IMR-90 (cell line): ENCODE results near the gene FRMPD4. TPM values are rescaled to one million over a fixed set of nuclear protein-coding genes. Genes with fewer than 3 reads are reported as not detected.

Experiments
- ATAC-seq: fragments of 200-7000 bp; cut with Tn5 transposase; 2 replicates; pipeline ENCODE4 v1.9.1; 2020; ENCODE audit warnings: low read depth, mild to moderate bottlenecking, moderate library complexity
- BruUV-seq: library from RNA; stranded (reverse); fragments of 400-500 nt; replicated peaks from 2 replicates; lab custom pipeline; 2021; lab: Mats Ljungman, UMichigan
- CTCF ChIA-PET: fragments of 300-600 bp; formaldehyde crosslinking; extraction: SDS; loops from one replicate; lab custom pipeline; 2021; ENCODE audit warnings: antibody characterized with exemption; lab: Yijun Ruan, JAX
- POLR2A ChIA-PET: fragments of 300-600 bp; sonication (Branson Sonifier 250); formaldehyde crosslinking; loops from one replicate; lab custom pipeline; 2022; ENCODE audit warnings: antibody characterized with exemption; ENCODE audit not compliant: unreplicated experiment; lab: Charles Lee
- DNase-seq: peaks from one replicate; pipeline ENCODE4 v3.0.0; 2013
- H2AFZ ChIP-seq: replicated peaks from 2 replicates; pipeline ENCODE3; 2013; ENCODE audit warnings: low read length, mild to moderate bottlenecking; ENCODE audit not compliant: poor library complexity
- H2AK5ac ChIP-seq: 2 replicates; pipeline ENCODE4 v1.6.1; 2013; ENCODE audit warnings: low read depth, low read length, inconsistent platforms
- H2AK9ac ChIP-seq: replicated peaks from 2 replicates; pipeline ENCODE3; 2013; ENCODE audit warnings: mild to moderate bottlenecking, low read depth, low read length, moderate library complexity; ENCODE audit not compliant: poor library complexity
- H2BK120ac ChIP-seq: 2 replicates; pipeline ENCODE4 v1.6.1; 2013; ENCODE audit warnings: low read depth, low read length, inconsistent platforms
- H2BK15ac ChIP-seq: 3 replicates; pipeline ENCODE4 v1.6.1; 2013; ENCODE audit warnings: low read depth, low read length, inconsistent platforms
- H2BK20ac ChIP-seq: 2 replicates; pipeline ENCODE4 v1.6.1; 2013; ENCODE audit warnings: low read depth, mild to moderate bottlenecking, inconsistent platforms, low read length, moderate library complexity
- H2BK5ac ChIP-seq: 2 replicates; pipeline ENCODE4 v1.6.1; 2013; ENCODE audit warnings: mild to moderate bottlenecking, low read depth, low read length, inconsistent platforms; ENCODE audit not compliant: poor library complexity, severe bottlenecking
- H3K14ac ChIP-seq: replicated peaks from 2 replicates; pipeline ENCODE4 v1.6.1; 2013; ENCODE audit warnings: low read depth, low read length, inconsistent platforms
- H3K18ac ChIP-seq: 2 replicates; pipeline ENCODE4 v1.6.1; 2013; ENCODE audit warnings: low read depth, low read length, control low read depth
- H3K23ac ChIP-seq: 2 replicates; pipeline ENCODE4 v1.6.1; 2013; ENCODE audit warnings: low read depth, low read length, inconsistent platforms
- H3K27ac ChIP-seq: 2 replicates; pipeline ENCODE4 v1.5.1; 2013; ENCODE audit warnings: mild to moderate bottlenecking, control low read depth, low read length; ENCODE audit not compliant: insufficient read depth
- H3K27me3 ChIP-seq: 2 replicates; pipeline ENCODE4 v1.6.1; 2013; ENCODE audit warnings: low read length; ENCODE audit not compliant: control insufficient read depth, insufficient read depth
- H3K36me3 ChIP-seq: 2 replicates; pipeline ENCODE4 v1.6.1; 2013; ENCODE audit warnings: low read length, mixed read lengths; ENCODE audit not compliant: control insufficient read depth, insufficient read depth
- H3K4ac ChIP-seq: 2 replicates; pipeline ENCODE4 v1.6.1; 2013; ENCODE audit warnings: low read depth, low read length, inconsistent platforms
- H3K4me1 ChIP-seq: 2 replicates; pipeline ENCODE4 v1.6.1; 2013; ENCODE audit warnings: low read length, mixed read lengths; ENCODE audit not compliant: control insufficient read depth, insufficient read depth
- H3K4me2 ChIP-seq: 2 replicates; pipeline ENCODE4 v1.6.1; 2013; ENCODE audit warnings: low read depth, mild to moderate bottlenecking, control low read depth, low read length, moderate library complexity
- H3K4me3 ChIP-seq: 2 replicates; pipeline ENCODE4 v1.5.1; 2013; ENCODE audit warnings: low read depth, mild to moderate bottlenecking, control low read depth, low read length, moderate library complexity; ENCODE audit not compliant: insufficient read depth
- H3K56ac ChIP-seq: 2 replicates; pipeline ENCODE4 v1.6.1; 2013; ENCODE audit warnings: low read length, inconsistent platforms; ENCODE audit not compliant: insufficient read depth; ENCODE audit errors: extremely low read depth
- H3K79me1 ChIP-seq, 2 experiments: 2 replicates each; pipeline ENCODE4 v1.6.1; 2013; ENCODE audit warnings: low read length in 2 of 2, inconsistent platforms in 1 of 2, low read depth in 1 of 2
- H3K9ac ChIP-seq: 2 replicates; pipeline ENCODE4 v1.6.1; 2013; ENCODE audit warnings: low read depth, low read length, control low read depth
- H3K9me1 ChIP-seq: 2 replicates; pipeline ENCODE4 v1.6.1; 2013; ENCODE audit warnings: low read length, inconsistent platforms; ENCODE audit not compliant: insufficient read depth
- H3K9me3 ChIP-seq: 2 replicates; pipeline ENCODE4 v1.6.1; 2013; ENCODE audit warnings: low read length; ENCODE audit not compliant: control insufficient read depth, insufficient read depth
- H4K20me1 ChIP-seq: 2 replicates; pipeline ENCODE4 v1.6.1; 2013; ENCODE audit warnings: low read length, inconsistent platforms; ENCODE audit not compliant: insufficient read depth
- H4K5ac ChIP-seq: 2 replicates; pipeline ENCODE4 v1.6.1; 2013; ENCODE audit warnings: mild to moderate bottlenecking, low read depth, low read length, control low read depth
- H4K8ac ChIP-seq, 2 experiments: 2 replicates each; pipeline ENCODE4 v1.6.1; 2013; ENCODE audit warnings: low read depth in 2 of 2, low read length in 2 of 2, control low read depth in 1 of 2, inconsistent platforms in 1 of 2
- H4K91ac ChIP-seq: 2 replicates; pipeline ENCODE4 v1.6.1; 2013; ENCODE audit warnings: low read depth, low read length, inconsistent platforms; ENCODE audit not compliant: insufficient read depth
- BHLHE40 ChIP-seq: fragments of 150-350 bp; IDR thresholded peaks from 2 replicates; pipeline ENCODE4 v1.6.1; 2016; ENCODE audit warnings: mild to moderate bottlenecking, low read depth, low read length
- ELK1 ChIP-seq: fragments of 150-350 bp; IDR thresholded peaks from 2 replicates; pipeline ENCODE4 v1.6.1; 2016; ENCODE audit warnings: low read depth, mild to moderate bottlenecking, low read length, moderate library complexity, borderline replicate concordance
- MAFK ChIP-seq: IDR thresholded peaks from 2 replicates; pipeline ENCODE4 v1.6.1; 2012; ENCODE audit warnings: low read depth, low read length, improper control_type of control experiment
- POLR2A ChIP-seq: IDR thresholded peaks from 2 replicates; pipeline ENCODE4 v1.6.1; 2012; ENCODE audit warnings: mild to moderate bottlenecking, low read depth, low read length
- RFX5 ChIP-seq: IDR thresholded peaks from 2 replicates; pipeline ENCODE4 v1.8.0; 2012; ENCODE audit warnings: low read depth, mild to moderate bottlenecking, low read length, moderate library complexity
- WGBS, 2 experiments: methylation state at CpG; one replicate each; pipeline versions ENCODE4 v1.1.5 to v1.1.7; 2013; ENCODE audit warnings: missing lambda C conversion rate in 2 of 2; ENCODE audit not compliant: insufficient read length in 1 of 2; ENCODE audit errors: extremely low coverage in 2 of 2; 5-methylcytosine and 5-hydroxymethylcytosine counted together
- dilution Hi-C: fragments of 300-500 bp; cut with HindIII; formaldehyde crosslinking; loops from one replicate; pipeline ENCODE4 v1.14.3; 2018; ENCODE audit warnings: low sequenced_read_pairs; ENCODE audit not compliant: unreplicated experiment
- in situ Hi-C: fragments of 300-500 bp; cut with MboI; formaldehyde crosslinking; loops from 3 replicates; pipeline ENCODE4 v1.14.3; 2019; ENCODE audit warnings: low sequenced_read_pairs, inconsistent platforms, mixed read lengths
- intact Hi-C: fragments of 100-400 bp; cut with micrococcal nuclease; formaldehyde crosslinking; loops from 2 replicates; pipeline ENCODE4 v1.10.0; 2022
- polyA plus RNA-seq, 3 experiments: library from polyadenylated mRNA; depleted of rRNA; stranded (reverse); fragments of >200 nt; gene quantifications; 2 replicates each; pipeline ENCODE4 v1.2.3, GENCODE V29; 2012; ENCODE audit warnings: low replicate concordance in 1 of 3
- total RNA-seq: library from RNA; depleted of rRNA; stranded (reverse); fragments of >200 nt; gene quantifications from 2 replicates; pipeline ENCODE4 v1.2.3, GENCODE V29; 2012
- TF ChIP-seq, protein P1 (sequence below): fragments of 150-350 bp; IDR thresholded peaks from 2 replicates; pipeline ENCODE4 v1.6.1; 2017; ENCODE audit warnings: mild to moderate bottlenecking, antibody characterized with exemption, low read length, low read depth

Gene FRMPD4
- total and polyA plus RNA-seq, 2 of the 4 experiments (the other 2 are of a cell fraction), result 0.53 to 1.1 TPM

- peaks cover 2% of the 10 kb centered on the region; the same call in 1 of the 2 replicates for H3K9me3 ChIP-seq
- H3K14ac ChIP-seq, result no peak overlapping the region
- no peak overlapping the region for H2AK9ac ChIP-seq
- H2AK5ac ChIP-seq, result no peak overlapping the region
- H3K27ac ChIP-seq, result no peak overlapping the region
- dilution Hi-C loops, result no loop called here
- no peaks in the 10 kb centered on the region for H3K9me1 ChIP-seq
- in situ Hi-C loops, result no loop called here
- BruUV-seq, result no TSS peak
- no peak overlapping the region for H3K4ac ChIP-seq
- H3K9ac ChIP-seq, result no peak overlapping the region
- H2BK120ac ChIP-seq, result no peak overlapping the region
- TF ChIP-seq, protein P1, sequence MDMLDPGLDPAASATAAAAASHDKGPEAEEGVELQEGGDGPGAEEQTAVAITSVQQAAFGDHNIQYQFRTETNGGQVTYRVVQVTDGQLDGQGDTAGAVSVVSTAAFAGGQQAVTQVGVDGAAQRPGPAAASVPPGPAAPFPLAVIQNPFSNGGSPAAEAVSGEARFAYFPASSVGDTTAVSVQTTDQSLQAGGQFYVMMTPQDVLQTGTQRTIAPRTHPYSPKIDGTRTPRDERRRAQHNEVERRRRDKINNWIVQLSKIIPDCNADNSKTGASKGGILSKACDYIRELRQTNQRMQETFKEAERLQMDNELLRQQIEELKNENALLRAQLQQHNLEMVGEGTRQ, result no peak
- no peak for TF ChIP-seq BHLHE40
- no peak for TF ChIP-seq POLR2A
- no peak for TF ChIP-seq ELK1
- no peak for TF ChIP-seq RFX5
- no peak for TF ChIP-seq MAFK
- H3K4me2 ChIP-seq, result no peak overlapping the region
- no peaks in the 10 kb centered on the region for H3K4me1 ChIP-seq
- no peak overlapping the region for H4K91ac ChIP-seq
- WGBS, 2 experiments, result no CpG with 5 or more reads among the region's 1 CpG
- no peaks in the 10 kb centered on the region for H3K79me1 ChIP-seq
- H4K20me1 ChIP-seq, result no peaks in the 10 kb centered on the region
- no peak overlapping the region for H3K23ac ChIP-seq
- H3K18ac ChIP-seq, result no peak overlapping the region
- no peak overlapping the region for H2BK15ac ChIP-seq
- ATAC-seq, result no peak
- H4K8ac ChIP-seq, result no peak overlapping the region
- intact Hi-C loops, result no loop called here
- no peak overlapping the region for H2AFZ ChIP-seq
- ChIA-PET CTCF (no interaction called here), POLR2A (no interaction called here)
- H3K4me3 ChIP-seq, result no peak overlapping the region
- no peaks in the 10 kb centered on the region for H3K36me3 ChIP-seq
- no peak for DNase-seq
- no peak overlapping the region for H3K56ac ChIP-seq
- H3K27me3 ChIP-seq, result no peaks in the 10 kb centered on the region
- no peak overlapping the region for H4K5ac ChIP-seq
- no peak overlapping the region for H2BK5ac ChIP-seq
- H2BK20ac ChIP-seq, result no peak overlapping the region
Observed at GRCh38 chrX:12467321-12467720, 329.0 kb downstream of the FRMPD4 start.
